ENCODE data around the gene SCYGR2.

Gene SCYGR2

GRCh38 chr2:227602358-227602757 is 3.7 kb downstream of the SCYGR2 start:
- Histone ChIP-seq H3K27ac (no peak overlapping the region), H3K27me3 (replicated peaks) (no peaks in the 10 kb centered on the region), H3K4me3 (ENCODE audit: low read depth, low read length) (no peak overlapping the region), H3K36me3 (replicated peaks) (no peaks in the 10 kb centered on the region)
- TF ChIP-seq, protein P1, sequence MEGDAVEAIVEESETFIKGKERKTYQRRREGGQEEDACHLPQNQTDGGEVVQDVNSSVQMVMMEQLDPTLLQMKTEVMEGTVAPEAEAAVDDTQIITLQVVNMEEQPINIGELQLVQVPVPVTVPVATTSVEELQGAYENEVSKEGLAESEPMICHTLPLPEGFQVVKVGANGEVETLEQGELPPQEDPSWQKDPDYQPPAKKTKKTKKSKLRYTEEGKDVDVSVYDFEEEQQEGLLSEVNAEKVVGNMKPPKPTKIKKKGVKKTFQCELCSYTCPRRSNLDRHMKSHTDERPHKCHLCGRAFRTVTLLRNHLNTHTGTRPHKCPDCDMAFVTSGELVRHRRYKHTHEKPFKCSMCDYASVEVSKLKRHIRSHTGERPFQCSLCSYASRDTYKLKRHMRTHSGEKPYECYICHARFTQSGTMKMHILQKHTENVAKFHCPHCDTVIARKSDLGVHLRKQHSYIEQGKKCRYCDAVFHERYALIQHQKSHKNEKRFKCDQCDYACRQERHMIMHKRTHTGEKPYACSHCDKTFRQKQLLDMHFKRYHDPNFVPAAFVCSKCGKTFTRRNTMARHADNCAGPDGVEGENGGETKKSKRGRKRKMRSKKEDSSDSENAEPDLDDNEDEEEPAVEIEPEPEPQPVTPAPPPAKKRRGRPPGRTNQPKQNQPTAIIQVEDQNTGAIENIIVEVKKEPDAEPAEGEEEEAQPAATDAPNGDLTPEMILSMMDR (IDR thresholded peaks at IDR 0.05; ENCODE audit: low read depth, low read length, missing control alignments) = no peak
- DNase-seq = no peak
- in situ Hi-C loops (cut with HindIII; ENCODE audit: low pct_ligation_motif_present, low sequenced_read_pairs) = no loop called here

- Histone ChIP-seq H3K27ac (no peak overlapping the region), H3K27me3 (replicated peaks) (no peaks in the 10 kb centered on the region), H3K36me3 (replicated peaks) (no peaks in the 10 kb centered on the region), H3K4me3 (ENCODE audit: low read depth, low read length) (no peak overlapping the region)
- in situ Hi-C loops (cut with HindIII; ENCODE audit: low pct_ligation_motif_present, low sequenced_read_pairs) = no loop called here
- no peak for DNase-seq
- TF ChIP-seq, protein P1 (IDR thresholded peaks at IDR 0.05; ENCODE audit: low read depth, low read length, missing control alignments) = no peak
Measured at GRCh38 chr2:227606476-227606875, 7.8 kb downstream of the SCYGR2 start.

DNA sequence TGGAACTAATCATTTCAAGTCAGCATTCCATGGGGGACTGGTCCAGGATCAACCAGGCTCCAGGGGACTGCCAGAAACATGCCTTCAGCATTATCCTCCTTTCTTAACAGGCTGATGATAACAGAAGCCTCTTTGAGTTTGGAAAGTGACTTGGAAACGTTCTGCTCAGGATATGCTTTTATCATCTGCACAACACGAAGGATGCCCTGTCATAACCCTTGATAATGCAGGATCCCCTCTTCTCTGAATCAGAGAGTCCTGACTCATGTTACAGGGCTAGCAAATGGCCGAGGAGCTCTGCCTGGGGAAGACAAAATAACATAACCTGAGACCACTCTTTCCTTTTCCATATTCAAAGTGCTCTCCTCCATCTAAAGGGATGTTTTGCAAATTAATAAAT is 9.2 kb downstream of the SCYGR2 start:
- in situ Hi-C loops (cut with HindIII; ENCODE audit: low pct_ligation_motif_present, low sequenced_read_pairs) = no loop called here
- peak; percentile 10 for DNase-seq
- TF ChIP-seq, protein P1 (IDR thresholded peaks at IDR 0.05; ENCODE audit: low read depth, low read length, missing control alignments) = no peak
- Histone ChIP-seq H3K36me3 (replicated peaks) (no peaks in the 10 kb centered on the region), H3K4me3 (ENCODE audit: low read depth, low read length) (no peak overlapping the region), H3K27ac (no peak overlapping the region), H3K27me3 (replicated peaks) (no peaks in the 10 kb centered on the region)

DNA sequence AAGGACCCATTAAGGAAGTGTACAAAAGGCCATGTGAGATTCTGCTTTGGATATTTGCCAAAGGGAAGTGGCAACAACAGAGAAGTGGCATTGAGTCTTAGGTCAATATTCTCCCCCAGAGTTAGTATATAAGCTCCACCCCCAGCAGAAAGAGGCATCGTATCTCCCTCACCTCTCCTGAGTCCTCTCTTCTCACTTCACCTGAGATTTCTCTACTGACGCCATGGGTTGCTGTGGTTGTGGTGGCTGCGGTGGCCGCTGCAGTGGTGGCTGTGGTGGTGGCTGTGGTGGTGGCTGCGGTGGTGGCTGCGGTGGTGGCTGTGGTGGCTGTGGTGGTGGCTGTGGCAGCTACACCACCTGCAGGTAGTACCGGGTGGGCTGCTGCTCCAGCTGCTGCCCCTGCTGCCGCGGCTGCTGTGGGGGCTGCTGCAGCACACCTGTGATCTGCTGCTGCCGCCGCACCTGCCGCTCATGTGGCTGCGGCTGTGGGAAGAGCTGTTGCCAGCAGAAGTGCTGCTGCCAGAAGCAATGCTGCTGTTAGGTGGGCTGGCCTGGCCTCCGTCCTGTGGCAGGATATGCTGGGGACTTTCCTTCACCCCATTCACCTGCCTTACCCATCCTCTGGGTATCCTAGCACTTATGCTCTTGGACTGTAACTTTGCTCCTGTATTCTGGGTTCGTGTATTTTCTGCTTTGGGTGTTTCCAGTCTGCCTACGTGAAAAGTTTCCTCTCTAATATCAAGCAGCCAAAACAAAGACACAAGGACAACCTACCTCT is 10.1 kb downstream of the SCYGR2 start:
- no peaks in the 10 kb centered on the region for H3K36me3 ChIP-seq (replicated peaks)
- no peak for DNase-seq
- in situ Hi-C loops (cut with HindIII; ENCODE audit: low pct_ligation_motif_present, low sequenced_read_pairs) = no loop called here
- TF ChIP-seq, protein P1 (IDR thresholded peaks at IDR 0.05; ENCODE audit: low read depth, low read length, missing control alignments) = no peak
- H3K27ac ChIP-seq = no peak overlapping the region
- H3K27me3 ChIP-seq (replicated peaks) = no peaks in the 10 kb centered on the region
- H3K4me3 ChIP-seq (ENCODE audit: low read depth, low read length) = no peak overlapping the region

GRCh38 chr2:227610123-227610522 is 11.4 kb downstream of the SCYGR2 start:
- H3K27ac ChIP-seq = no peak overlapping the region
- TF ChIP-seq, protein P1 (IDR thresholded peaks at IDR 0.05; ENCODE audit: low read depth, low read length, missing control alignments) = no peak
- H3K36me3 ChIP-seq (replicated peaks) = no peaks in the 10 kb centered on the region
- H3K4me3 ChIP-seq (ENCODE audit: low read depth, low read length) = no peak overlapping the region
- H3K27me3 ChIP-seq (replicated peaks) = no peaks in the 10 kb centered on the region
- in situ Hi-C loops (cut with HindIII; ENCODE audit: low pct_ligation_motif_present, low sequenced_read_pairs) = no loop called here
- no peak for DNase-seq

Measured in brain microvascular endothelial cell (primary cell).